DMS79 (cell line): ENCODE results near the gene LYZ.

Experiments used
- DNase-seq: peaks from one replicate; lab custom pipeline; 2025; lab: John Stamatoyannopoulos, UW

The LYZ gene

DNA sequence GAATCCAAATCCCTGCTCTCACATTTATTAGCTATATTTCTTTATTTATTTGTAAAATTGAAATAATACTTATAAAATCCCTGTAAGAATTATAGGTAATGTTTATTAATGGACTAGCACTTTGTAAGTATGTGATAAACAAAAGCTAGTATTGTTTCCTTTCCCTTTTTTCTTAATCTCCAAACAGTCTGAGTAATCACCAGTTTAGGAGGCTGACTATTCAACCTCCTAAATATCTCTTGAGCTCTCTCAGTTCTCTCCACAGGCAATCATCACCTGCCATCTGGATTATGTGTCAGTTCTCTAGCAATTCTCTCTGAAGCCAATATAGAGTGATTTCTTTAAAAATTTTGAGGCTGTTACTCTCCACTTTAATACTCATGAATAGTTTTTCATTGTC lies 9.2 kb upstream of the LYZ start:
- DNase-seq, result no peak

DNA sequence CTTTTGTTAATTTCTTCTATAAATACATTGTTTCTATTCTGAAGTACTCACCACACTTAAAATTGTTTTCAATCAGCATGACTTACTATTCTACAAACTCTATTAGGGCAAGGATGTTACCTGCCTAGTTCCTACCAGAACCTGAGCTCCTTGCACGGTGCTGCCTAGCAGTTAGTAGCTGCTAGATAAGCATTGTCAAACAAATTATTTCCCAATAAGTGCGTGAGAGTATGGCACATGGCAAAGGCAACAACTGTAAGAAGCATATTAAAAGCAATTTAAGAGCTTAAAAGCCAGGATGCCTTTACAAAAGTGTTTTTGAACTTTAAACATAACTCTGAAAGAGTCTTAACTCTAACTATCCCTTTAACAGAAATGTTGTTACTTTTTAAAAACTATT lies 8.2 kb upstream of the LYZ start:
- no peak for DNase-seq

DNA sequence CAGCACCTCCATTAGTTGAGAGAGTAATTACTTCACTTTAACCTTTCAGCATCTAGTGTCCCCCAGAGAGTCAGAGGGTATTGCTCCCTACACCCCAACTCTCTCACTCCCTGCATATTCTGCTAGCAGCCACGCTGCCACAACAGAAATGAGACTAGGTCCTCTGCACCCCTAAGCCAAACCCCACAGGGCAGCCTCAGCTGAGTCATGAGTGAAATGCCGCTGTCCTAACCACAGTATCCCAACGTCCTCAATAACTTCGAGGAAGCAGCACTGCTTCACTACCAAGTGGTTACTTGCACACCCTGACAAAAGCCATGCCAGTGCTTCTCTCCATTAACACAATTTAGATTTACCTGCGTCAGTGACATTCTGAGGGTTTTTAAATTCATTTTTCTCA lies 6.9 kb upstream of the LYZ start:
- DNase-seq, result no peak

DNA sequence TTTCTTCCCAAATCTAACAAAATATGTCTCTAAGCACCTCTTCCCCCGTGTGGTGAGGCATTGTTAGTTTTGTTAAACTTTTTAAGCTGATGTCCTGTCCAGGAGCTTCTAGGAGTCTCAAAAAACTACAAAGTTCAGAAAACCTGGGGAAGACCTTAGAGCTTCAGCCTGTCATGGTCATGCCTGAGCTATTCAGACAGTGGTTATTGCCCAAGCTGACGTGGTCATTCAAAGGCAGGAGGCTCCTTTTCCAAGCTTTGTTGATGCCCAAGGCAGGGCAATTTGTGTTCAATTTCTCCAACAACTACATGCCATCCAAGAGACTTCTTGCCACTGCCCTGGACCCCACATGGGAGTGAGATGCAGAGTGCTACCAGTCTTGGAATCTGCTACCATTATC lies 5.8 kb upstream of the LYZ start:
- DNase-seq, result no peak

DNA sequence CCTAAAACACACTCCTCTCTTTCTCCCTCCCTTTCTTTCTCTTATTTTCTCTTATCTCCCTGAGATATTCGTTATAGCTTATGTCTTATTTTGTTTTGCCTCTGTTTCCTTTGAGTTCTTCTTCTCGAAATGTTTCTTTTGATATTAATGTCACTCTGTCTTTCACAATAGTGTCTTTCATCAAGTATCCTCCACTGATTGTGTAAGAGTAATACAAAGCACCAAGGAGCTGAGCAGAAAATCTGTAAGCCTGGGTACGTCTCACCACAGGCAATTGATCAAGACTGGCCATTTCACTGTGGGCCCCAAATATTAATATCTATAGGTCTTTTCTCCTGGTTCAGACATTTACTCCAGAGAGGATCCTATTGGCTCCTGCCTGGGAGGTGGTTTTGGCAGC lies 4.8 kb upstream of the LYZ start:
- no peak for DNase-seq

DNA sequence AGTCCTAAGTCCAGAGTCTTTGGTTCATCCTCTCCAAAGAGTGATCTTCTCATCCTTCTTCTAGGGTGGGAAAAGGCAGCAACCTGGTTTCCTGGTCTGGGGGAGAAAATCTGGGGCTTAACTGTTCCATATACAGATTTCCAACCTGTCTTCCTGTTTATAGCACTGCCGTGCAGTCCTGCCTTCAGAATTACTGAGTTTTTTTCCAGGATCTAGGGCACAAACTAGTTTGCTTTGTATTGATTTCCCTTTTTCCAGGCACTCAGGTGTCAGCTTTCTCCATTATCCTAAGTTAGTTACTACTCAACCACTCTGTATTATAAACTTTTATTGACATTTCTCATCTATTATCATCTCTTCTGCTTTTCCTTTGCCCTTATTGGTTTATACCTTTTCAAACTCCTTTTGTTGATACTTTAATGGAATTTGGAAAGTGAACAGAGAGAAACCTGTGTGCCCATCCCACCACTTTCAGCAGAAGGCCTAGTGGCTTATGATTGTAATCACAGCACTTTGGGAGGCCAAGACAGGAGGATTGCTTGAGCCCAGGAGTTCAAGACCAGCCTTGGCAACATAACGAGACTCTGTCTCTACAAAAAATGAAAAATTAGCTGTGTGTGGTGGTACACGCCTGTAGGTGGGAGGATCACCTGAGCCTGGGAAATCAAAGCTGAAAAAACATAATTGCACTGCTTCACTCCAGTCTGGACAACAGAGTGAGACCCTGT lies 4.1 kb upstream of the LYZ start:
- no peak for DNase-seq

DNA sequence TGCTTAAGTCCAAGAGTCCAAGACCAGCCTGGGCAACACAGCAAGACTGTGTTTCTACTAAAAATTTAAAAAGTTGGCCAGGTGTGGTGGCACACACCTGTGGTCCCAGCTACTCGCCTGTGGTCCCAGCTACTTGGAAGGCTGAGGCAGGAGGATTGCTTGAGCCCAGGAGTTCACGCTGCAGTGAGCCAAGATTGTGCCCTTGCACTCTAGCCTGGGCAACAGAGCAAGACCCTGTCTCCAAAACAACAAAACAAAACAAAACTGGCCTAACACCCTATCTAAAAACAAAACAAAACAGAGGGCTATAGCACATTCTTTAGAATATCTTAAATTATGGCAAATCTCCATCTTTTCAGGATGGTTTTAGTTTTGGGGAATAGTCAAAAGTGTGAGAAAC lies 3.1 kb upstream of the LYZ start:
- DNase-seq, result no peak

DNA sequence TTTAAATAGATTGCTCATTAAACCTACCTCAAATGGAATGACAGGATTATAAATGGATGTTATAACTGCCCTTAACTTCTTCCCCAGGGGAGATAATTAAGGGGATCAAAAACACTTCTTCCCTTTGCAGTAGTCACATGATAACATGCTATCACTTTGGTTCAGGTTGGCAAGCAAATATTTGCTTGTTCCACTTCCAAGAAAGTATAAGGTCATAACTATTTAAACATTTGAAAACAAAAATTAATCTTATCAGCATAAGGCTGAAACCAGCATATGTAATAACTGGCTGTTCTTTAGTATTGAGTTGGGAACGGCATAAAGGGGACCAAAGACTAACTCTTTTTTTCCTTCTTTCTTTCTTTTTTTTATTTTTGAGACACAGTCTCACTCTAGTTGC lies 2.4 kb upstream of the LYZ start:
- DNase-seq, result no peak

DNA sequence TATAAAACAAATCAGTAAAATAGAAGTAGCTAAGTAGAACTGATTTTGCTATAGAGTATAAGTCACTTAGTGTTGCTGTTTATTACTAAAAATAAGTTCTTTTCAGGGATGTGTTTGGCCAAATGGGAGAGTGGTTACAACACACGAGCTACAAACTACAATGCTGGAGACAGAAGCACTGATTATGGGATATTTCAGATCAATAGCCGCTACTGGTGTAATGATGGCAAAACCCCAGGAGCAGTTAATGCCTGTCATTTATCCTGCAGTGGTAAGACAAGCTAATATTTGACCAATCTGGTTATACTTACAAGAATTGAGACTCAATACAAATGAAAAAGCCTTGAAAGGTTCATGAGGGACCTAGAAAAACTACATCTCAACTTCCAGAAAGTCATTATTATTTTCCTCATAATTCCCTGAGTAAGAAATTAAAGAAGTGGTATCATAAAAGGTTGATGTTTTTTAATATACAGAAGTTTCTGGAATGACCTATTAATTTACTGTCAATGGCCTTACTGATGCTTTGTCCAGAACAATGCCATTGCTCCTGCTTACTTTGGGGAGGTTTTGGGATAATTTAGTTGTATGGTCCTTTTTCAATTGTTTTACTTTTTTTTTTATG lies 1.9 kb downstream of the LYZ start:
- no peak for DNase-seq

DNA sequence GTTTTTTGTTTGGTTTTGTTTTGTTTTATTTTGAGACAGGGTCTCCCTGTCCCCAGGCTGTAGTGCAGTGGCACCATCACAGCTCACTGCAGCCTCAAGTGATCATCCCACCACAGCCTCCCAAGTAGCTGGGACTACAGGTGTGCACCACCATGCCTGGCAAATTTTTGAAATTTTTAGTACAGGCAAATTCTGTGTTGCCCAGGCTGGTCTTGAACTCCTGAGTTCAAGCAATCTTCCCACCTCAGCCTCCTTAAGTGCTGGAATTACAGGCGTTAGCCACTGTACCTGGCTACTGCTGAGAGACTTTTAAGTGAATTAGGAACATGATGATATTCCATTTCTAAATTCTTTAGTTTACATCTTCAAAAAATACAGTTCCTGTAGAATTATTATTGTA lies 2.6 kb downstream of the LYZ start:
- no peak for DNase-seq

DNA sequence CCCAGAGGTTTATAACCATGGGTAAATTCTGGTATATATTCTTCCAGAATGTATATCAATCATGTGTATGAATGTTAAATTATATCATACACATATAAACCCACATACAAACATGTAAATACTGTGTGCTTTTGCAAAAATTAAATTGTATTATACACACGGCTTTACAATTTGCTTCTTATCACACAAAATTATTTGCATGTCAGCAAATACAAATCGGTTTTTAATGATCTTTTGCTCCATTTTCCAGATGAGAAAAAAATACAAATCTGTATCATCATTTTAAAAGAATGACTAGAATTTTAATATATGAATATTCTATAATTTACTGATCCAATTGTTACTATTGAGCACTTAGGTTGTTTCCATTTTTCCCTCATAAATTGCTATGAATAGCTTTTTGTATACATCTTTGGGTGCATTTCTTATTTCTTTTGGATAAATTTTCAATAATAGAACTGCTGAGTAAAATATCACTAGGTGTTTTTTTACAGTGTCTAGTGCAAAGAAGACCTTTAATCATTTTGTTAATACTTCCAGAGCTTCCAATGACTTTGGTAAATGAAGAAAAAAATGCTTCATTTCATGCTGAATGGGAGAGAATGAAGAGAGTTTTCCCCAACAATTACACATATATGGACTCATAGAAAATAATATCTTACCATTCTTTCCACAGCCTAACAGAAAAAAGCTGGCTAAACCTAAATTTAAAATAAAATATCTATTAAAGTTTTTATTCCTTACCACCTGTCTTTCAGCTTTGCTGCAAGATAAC lies 3.5 kb downstream of the LYZ start:
- DNase-seq, result no peak

DNA sequence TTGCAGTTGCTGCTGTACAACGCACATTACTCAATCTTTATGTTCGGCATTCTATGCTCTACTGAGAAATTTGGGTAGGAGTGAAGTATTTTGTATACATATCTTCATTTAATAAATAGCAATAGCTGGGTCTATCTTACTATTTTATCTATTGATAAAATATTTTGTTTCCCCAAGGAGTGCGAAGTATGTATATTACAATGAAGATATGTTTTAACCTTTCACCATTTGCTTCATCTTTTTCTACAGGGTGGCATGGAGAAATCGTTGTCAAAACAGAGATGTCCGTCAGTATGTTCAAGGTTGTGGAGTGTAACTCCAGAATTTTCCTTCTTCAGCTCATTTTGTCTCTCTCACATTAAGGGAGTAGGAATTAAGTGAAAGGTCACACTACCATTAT lies 4.7 kb downstream of the LYZ start:
- DNase-seq, result no peak

DNA sequence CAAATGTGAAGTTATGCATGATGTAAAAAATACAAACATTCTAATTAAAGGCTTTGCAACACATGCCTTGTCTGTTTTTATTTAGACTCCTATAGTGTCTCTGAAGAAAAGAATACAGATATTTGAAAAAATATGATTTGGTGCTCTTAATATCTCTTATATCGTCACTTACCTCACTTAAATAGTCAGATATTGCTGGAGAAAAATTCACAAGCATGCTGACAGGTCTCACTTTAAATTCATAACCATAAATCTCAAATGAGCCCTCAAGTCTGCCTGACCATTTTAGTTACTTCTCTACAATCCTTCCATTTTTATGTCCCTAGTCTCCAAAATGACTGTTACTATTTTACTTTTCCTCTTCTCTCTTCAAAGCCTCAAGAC lies 6.0 kb downstream of the LYZ start:
- no peak for DNase-seq

DNA sequence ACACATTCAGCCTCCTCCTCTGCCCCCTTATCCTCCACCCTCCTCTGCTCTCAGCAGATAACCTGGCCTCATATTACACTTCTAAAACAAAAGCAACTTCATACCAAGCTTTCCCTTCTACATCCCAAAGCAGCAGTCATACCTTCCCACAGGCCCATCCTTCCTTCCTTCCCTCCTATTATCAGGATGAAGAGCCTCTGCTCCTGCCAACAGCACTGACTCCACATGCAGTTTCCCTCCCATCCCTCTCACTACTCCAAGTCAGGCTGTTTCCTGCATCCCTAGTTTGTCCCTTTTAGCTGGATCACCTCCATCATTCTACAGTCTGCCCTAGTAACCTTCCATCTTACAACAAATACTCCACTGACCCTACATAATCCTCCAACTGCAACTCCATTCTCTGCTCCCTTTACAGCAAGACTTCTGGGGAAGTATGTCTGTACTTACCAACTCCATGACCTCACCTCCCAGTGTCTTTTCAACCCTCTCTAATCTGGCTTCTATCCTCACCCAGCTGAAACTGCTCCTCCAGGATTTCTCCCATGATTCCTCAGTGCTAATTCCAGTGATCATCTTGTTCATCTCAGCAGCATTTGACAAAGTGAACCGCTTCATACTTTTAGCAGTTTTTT lies 6.5 kb downstream of the LYZ start:
- no peak for DNase-seq

DNA sequence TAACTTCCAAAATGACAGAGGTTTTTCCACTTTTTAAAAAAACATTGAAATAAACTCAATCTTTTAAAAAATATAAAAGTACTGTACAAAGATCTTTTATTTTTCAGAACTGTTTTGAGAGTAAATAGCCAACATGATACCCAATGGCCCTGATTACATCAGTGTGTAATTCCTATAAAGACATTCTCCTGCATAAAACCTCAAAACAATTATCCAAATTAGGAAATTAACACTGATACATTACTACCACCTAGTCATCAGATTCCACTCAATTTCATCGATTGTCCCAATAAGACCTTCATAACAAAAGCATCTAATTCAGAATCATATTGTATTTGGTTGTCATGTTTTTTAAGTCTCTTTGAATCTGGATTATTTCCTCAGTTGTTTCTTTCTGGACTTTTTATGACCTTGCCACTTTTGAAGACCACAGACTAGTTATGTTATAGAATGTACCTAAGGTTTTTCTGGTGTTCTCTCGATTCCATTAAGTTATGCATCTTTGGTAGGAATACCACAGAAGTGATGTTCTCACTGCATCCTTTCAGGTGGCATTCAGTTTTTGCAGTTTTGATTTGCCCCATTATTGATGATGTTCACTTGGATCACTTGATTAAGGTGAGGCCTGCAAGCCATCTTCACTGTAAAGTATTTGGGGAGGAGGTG lies 7.3 kb downstream of the LYZ start:
- no peak for DNase-seq

DNA sequence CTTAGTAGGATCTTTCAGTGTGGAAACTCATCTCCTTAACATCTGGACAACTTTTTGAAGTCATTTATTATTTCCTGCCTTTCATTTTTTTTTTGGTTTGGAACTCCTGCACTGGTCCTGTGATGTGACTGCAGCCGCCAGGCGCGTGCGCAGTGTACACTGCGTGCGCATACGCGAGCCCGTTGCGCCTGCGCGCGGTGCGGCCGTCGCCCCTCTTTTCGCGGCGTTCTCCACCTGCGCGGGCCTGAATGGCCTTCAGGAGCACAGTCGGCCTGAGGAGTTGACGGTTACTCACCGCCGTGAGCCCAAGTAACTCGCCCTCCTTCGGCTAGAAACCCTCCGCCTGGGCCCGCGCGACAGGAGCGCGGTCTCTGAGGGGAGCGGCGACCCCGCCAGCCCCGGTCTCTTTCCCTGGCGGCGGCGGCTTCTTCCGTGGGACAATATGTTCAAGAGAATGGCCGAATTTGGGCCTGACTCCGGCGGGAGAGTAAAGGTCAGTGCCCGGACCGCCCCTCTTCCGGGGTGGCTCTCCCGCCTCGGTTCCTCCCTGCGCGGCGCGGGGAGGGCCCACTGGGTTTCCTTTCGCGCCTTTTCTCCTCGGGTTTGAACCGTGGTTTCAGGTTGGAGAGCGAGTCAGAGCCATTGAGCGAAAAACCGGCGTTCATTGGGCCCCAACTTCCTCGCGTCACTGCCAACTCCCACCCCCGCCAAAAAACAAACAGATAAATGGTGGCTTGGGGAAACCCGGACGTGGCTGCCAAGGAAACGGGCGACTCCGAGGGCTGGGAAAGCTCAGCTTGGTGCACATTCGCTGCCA lies 11.6 kb downstream of the LYZ start, which contains the start of gene YEATS4:
TSS of gene YEATS4 (plus strand) at position 213 of the 817 bp plus-strand sequence. CDS start at position 443, 230 bp downstream.
- peak; percentile 84 for DNase-seq

DNA sequence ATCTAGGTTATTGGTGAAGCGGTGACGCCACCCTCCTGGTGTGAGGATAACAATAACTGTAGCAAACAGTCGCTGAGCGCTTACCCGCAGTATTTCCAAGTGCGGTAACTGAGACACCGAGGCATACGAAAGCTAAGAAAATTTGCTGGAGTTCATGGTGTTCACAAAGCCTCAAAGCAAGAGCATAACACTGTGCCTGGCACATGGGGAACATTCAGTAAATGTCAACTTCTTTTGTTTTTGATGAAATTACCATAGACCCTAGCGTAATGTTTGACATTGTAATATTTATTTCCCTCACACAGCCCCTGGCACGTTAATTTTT lies 12.1 kb downstream of the LYZ start:
- DNase-seq, result no peak

DNA sequence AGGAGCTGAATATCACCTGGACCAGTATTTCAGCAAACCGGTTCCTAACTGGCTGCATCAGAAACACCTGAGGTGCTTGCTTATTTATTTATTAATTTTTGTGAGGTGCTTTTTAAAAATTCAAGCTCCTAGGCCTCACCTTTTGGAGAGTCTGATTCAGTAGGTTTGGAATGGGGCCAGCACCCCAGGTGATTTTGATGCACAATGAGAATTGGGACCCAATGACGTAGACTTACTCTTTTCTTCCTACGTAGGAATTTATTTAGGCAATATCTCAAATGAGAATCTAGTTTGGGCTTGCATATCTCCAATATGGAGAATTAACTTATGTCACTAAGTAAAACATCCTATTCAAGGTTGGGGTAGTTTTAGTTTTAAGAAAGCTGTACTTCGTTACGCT lies 18.6 kb downstream of the LYZ start:
- no peak for DNase-seq

DNA sequence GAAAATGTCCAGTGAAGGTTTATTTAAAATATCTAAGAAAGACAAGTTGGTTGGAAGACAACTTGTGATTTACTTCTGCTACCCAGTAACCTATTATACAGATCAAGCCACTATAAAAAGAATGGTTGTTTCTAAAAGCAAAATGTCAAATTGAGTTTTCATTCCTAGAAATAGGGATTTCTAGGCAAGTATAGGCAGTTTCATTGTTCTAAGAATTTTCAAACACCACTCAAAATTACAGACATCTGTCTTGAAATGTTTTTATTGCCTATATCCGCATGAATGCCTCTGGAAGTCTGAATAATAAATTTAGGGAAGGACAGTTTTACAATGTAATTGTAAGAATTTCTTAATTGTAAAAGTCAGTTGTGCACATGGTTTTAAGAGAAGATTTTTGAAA lies 20.0 kb downstream of the LYZ start:
- DNase-seq, result no peak

DNA sequence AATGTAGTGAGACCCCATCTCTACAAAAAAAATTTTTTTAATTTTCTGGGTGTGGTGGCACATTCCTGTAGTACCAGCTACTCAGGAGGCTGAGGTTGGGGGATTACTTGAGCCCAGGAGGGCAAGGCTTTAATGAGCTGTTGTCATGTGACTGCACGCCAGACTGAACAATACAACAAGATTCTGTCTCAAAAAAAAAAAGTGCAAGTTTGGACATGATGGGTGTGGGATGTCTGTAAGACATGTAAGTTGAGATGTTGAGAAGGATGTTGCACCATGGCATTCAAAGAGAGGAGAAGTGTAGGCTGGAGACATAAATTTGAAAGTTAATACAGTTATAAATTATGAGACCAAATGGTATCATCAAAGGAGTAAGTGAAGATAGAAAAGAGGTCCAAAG lies 34.9 kb downstream of the LYZ start:
- DNase-seq, result no peak

DNA sequence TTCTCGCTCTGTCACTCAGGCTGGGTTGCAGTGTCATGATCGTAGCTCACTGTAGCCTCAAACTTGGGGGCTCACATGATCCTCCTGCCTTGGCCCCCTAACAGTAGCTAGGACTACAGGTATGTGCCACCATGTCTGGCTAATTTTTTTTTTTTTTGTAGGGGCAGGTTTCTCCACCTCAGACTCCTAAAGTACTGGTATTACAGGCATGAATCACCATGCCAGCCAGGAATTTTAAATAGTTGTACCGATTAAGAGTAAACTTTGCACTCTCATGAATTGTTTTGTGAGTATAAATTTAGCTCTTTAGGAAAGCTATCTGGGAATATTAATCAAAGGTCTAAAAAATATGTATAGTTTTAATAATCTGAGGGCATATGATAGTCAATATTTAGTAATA lies 36.9 kb downstream of the LYZ start:
- DNase-seq, result no peak

DNA sequence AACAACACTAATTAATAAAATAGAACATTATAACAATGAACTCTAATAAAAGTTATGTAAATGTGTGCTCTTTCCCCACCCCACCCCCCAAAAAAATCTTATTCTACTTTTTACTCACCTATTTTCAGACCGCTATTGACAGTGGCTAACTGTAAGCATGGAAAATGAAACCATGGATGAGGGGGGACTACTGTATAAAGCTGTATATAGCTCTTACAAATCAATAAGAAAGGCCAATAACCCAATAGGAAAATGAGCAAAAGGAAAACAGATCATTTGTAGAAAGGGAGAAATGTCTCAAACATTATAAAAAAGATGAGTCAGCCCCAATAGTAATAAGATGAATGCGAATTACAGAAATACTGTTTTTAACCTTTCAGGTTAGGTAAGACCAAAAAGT lies 38.7 kb downstream of the LYZ start:
- no peak for DNase-seq
